Caco-2 (cell line): ENCODE data around the gene CASP6. TPM values are rescaled to one million over a fixed set of nuclear protein-coding genes. Genes with fewer than 3 reads are reported as not detected.

Experiments used
- BruUV-seq: library from RNA; stranded (reverse); fragments of 400-500 nt; replicated peaks from 2 replicates; lab custom pipeline; 2021; lab: Mats Ljungman, UMichigan
- CTCF ChIA-PET: fragments of 300-600 bp; sonication (Branson Sonifier 250); formaldehyde crosslinking; loops from one replicate; lab custom pipeline; 2022; ENCODE audit warnings: antibody characterized with exemption; lab: Charles Lee
- POLR2A ChIA-PET: fragments of 300-600 bp; sonication (Branson Sonifier 250); formaldehyde crosslinking; loops from one replicate; lab custom pipeline; 2022; ENCODE audit warnings: antibody characterized with exemption; lab: Charles Lee
- DNase-seq, 2 experiments: peaks; one replicate each; pipeline versions ENCODE4 v3.0.0 to v3.0.0-alpha.2; 2020 to 2022
- H3K27me3 ChIP-seq: replicated peaks from 2 replicates; pipeline ENCODE4 v1.6.0; 2011; ENCODE audit warnings: low read length; ENCODE audit not compliant: control insufficient read depth, insufficient read depth
- H3K36me3 ChIP-seq: 2 replicates; pipeline ENCODE4 v1.5.1; 2011; ENCODE audit warnings: low read length; ENCODE audit not compliant: control insufficient read depth, insufficient read depth
- H3K4me1 ChIP-seq: fragments of 250-450 bp; sonication (Bioruptor Pico); 2 replicates; pipeline ENCODE4 v1.5.1; 2020; ENCODE audit warnings: mild to moderate bottlenecking
- H3K4me3 ChIP-seq: 2 replicates; pipeline ENCODE4 v1.5.1; 2011; ENCODE audit warnings: low read depth, mild to moderate bottlenecking, control low read depth, low read length
- H3K9me3 ChIP-seq: fragments of 250-450 bp; sonication (Bioruptor Pico); 2 replicates; pipeline ENCODE4 v1.5.1; 2020; ENCODE audit warnings: mild to moderate bottlenecking, moderate library complexity
- H3K27ac Mint-ChIP-seq: one replicate; pipeline ENCODE4 v1.8.0; 2022; ENCODE audit warnings: mixed read lengths; ENCODE audit not compliant: unreplicated experiment
- H3K27me3 Mint-ChIP-seq: one replicate; pipeline ENCODE4 v1.8.0; 2022; ENCODE audit warnings: mixed read lengths; ENCODE audit not compliant: insufficient read depth, unreplicated experiment
- H3K36me3 Mint-ChIP-seq: one replicate; pipeline ENCODE4 v1.8.0; 2022; ENCODE audit warnings: mild to moderate bottlenecking, mixed read lengths; ENCODE audit not compliant: insufficient read depth, unreplicated experiment
- H3K4me1 Mint-ChIP-seq: one replicate; pipeline ENCODE4 v1.8.0; 2022; ENCODE audit warnings: low read depth, mixed read lengths; ENCODE audit not compliant: unreplicated experiment
- H3K4me3 Mint-ChIP-seq: one replicate; pipeline ENCODE4 v1.8.0; 2022; ENCODE audit warnings: mild to moderate bottlenecking, moderate library complexity, mixed read lengths; ENCODE audit not compliant: unreplicated experiment
- H3K9me3 Mint-ChIP-seq: one replicate; pipeline ENCODE4 v1.8.0; 2022; ENCODE audit warnings: mixed read lengths; ENCODE audit not compliant: unreplicated experiment
- intact Hi-C: fragments of 100-400 bp; cut with micrococcal nuclease; formaldehyde crosslinking; loops from one replicate; pipeline ENCODE4 v1.10.0; 2022; ENCODE audit not compliant: unreplicated experiment
- total RNA-seq: library from RNA; stranded (reverse); gene quantifications from 2 replicates; pipeline ENCODE4 v1.2.3, GENCODE V29; 2022
- TF ChIP-seq, protein P1 (sequence below), 2 experiments: fragments of 200-600 bp in 1 of 2; IDR thresholded peaks; 1 replicate in 1 of 2; 2 replicates in 1 of 2; pipeline versions ENCODE4 v1.5.1 to v1.8.0; 2011 to 2022; ENCODE audit warnings: antibody characterized with exemption in 1 of 2, control low read depth in 1 of 2, inconsistent platforms in 1 of 2, low read depth in 1 of 2, low read length in 1 of 2, mild to moderate bottlenecking in 1 of 2, moderate library complexity in 1 of 2; ENCODE audit not compliant: insufficient read depth in 1 of 2, severe bottlenecking in 1 of 2, unreplicated experiment in 1 of 2

CASP6 gene
- total RNA-seq, 1 experiment from 2014 or later = 35.9 TPM

DNA sequence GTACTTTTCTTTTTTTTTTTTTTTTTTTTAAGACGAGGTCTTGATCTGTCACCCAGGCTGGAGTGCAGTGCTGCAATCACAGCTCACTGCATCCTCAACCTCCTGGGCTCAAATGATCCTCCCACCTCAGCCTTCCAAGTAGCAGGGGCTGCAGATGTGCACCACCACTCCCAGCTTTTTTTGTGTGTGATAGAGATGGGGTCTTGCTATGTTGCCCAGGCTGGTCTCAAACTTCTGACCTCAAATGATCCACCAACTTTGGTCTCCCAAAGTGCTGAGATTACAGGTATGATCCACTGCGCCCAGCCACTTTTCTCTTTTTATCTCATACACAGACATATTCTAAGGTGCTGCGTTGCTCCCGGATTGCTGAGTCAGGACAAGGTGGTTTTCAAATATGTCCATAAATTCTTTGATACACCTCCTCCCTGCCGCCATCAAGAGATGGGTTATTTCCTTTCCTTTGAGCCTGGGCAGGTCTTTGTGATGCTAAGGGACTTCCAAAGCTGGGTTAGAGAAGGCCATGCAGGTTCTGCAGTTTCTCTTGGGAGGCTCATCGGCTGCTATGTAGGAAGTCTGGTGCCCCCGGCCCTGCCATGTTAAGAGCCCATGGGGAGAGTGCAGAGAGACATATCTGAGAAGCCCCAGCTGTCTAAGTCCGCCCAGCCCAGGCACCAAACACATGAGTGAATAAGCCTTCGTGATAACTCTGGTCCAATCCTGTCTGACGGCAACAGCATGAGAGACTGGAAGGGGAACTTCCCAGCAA lies 35.0 kb upstream of the CASP6 start:
- Mint-ChIP-seq H3K27me3 (peaks cover 4% of the 10 kb centered on the region), H3K9me3 (no peaks in the 10 kb centered on the region), H3K36me3 (no peaks in the 10 kb centered on the region), H3K4me3 (no peak overlapping the region), H3K4me1 (no peaks in the 10 kb centered on the region), H3K27ac (no peak overlapping the region)
- no peak overlapping the region for H3K4me3 ChIP-seq
- no peaks in the 10 kb centered on the region for H3K27me3 ChIP-seq
- POLR2A ChIA-PET = no interaction called here
- 0 out of 2 replicates have a peak, but pooled peaks cover 3% of the 10 kb centered on the region for H3K4me1 ChIP-seq
- intact Hi-C loops = no loop called here
- CTCF ChIA-PET = no interaction called here
- DNase-seq = no peak
- H3K36me3 ChIP-seq = no peaks in the 10 kb centered on the region
- TF ChIP-seq, protein P1, sequence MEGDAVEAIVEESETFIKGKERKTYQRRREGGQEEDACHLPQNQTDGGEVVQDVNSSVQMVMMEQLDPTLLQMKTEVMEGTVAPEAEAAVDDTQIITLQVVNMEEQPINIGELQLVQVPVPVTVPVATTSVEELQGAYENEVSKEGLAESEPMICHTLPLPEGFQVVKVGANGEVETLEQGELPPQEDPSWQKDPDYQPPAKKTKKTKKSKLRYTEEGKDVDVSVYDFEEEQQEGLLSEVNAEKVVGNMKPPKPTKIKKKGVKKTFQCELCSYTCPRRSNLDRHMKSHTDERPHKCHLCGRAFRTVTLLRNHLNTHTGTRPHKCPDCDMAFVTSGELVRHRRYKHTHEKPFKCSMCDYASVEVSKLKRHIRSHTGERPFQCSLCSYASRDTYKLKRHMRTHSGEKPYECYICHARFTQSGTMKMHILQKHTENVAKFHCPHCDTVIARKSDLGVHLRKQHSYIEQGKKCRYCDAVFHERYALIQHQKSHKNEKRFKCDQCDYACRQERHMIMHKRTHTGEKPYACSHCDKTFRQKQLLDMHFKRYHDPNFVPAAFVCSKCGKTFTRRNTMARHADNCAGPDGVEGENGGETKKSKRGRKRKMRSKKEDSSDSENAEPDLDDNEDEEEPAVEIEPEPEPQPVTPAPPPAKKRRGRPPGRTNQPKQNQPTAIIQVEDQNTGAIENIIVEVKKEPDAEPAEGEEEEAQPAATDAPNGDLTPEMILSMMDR (IDR thresholded peaks at IDR 0.05; ENCODE audit: insufficient read depth in 1 of 2, low read depth in 1 of 2, low read length in 1 of 2, severe bottlenecking in 1 of 2, unreplicated experiment in 1 of 2) = no peak
- H3K9me3 ChIP-seq = no peaks in the 10 kb centered on the region
- BruUV-seq = no TSS peak

DNA sequence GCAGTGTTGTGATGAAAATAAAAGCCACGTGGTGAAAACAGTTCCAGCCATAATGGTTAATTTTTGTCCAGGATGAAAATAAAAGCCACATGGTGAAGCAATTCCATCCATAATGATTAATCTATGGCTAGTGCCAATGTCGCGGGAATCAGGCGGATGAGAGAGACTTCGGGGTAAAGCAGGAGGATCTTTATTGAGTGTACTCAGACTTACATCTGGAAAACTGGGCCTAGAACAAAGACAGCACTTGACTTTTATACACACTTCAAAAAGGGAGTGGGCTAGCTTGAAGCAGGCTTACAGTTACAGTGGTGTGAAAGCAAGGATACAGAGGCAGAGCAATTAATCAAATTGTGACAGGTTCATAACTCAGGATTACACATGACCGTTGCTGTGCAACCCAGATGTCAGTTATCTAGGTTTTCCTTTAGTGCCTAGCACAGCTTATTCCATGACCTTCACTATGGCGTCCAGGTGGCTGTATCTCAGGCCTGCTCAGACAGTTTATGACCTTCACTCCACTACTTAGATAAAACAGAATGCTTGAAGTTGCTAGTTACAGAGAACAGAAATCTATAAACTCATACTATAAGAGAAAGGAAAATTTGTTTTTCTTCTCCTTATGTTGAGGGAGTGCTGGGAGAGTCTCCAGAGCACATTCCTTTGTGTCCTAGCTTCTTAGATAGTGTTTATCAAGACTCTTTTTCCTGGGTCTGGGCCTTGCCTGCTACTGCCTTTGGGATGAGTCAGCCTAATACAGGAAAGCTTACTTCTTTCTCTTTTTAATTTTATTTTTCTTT lies 32.5 kb upstream of the CASP6 start:
- Mint-ChIP-seq H3K27ac (no peak overlapping the region), H3K27me3 (peaks cover 6% of the 10 kb centered on the region), H3K4me3 (no peak overlapping the region), H3K4me1 (no peaks in the 10 kb centered on the region), H3K36me3 (no peaks in the 10 kb centered on the region), H3K9me3 (no peaks in the 10 kb centered on the region)
- DNase-seq = no peak
- Histone ChIP-seq H3K4me3 (no peak overlapping the region), H3K27me3 (no peaks in the 10 kb centered on the region), H3K4me1 (0 out of 2 replicates have a peak, but pooled peaks cover 3% of the 10 kb centered on the region), H3K9me3 (no peaks in the 10 kb centered on the region), H3K36me3 (no peaks in the 10 kb centered on the region)
- ChIA-PET CTCF (no interaction called here), POLR2A (no interaction called here)
- intact Hi-C loops = no loop called here
- BruUV-seq = no TSS peak
- TF ChIP-seq, protein P1 (IDR thresholded peaks at IDR 0.05; ENCODE audit: insufficient read depth in 1 of 2, low read depth in 1 of 2, low read length in 1 of 2, severe bottlenecking in 1 of 2, unreplicated experiment in 1 of 2) = no peak

DNA sequence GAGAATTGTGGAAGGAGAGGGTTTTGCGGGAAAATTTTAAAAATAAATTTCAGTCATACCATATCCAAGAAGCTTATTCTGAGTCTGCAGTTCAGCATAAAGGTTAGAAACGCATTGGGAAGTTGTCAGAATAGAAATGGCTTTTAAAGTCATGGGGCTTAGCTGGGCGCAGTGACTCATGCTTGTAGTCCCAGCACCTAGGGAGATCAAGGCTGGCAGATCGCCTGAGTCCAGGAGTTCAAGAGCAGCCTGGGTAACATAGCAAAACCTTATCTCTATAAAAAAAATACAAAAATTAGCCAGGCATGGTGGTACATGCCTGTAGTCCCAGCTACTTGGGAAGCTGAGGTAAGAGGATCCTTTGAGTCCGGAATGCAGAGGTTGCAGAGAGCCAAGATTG lies 30.5 kb upstream of the CASP6 start:
- ChIA-PET CTCF (no interaction called here), POLR2A (no interaction called here)
- intact Hi-C loops = no loop called here
- H3K9me3 Mint-ChIP-seq = no peaks in the 10 kb centered on the region
- H3K27me3 Mint-ChIP-seq = peaks cover 3% of the 10 kb centered on the region
- H3K27ac Mint-ChIP-seq = no peak overlapping the region
- H3K36me3 ChIP-seq = no peaks in the 10 kb centered on the region
- BruUV-seq = no TSS peak
- H3K9me3 ChIP-seq = no peaks in the 10 kb centered on the region
- 0 out of 2 replicates have a peak, but pooled peaks cover 3% of the 10 kb centered on the region for H3K4me1 ChIP-seq
- no peak overlapping the region for H3K4me3 ChIP-seq
- TF ChIP-seq, protein P1 (IDR thresholded peaks at IDR 0.05; ENCODE audit: insufficient read depth in 1 of 2, low read depth in 1 of 2, low read length in 1 of 2, severe bottlenecking in 1 of 2, unreplicated experiment in 1 of 2) = no peak
- no peak overlapping the region for H3K4me3 Mint-ChIP-seq
- DNase-seq = no peak
- H3K36me3 Mint-ChIP-seq = no peaks in the 10 kb centered on the region
- H3K4me1 Mint-ChIP-seq = no peaks in the 10 kb centered on the region
- H3K27me3 ChIP-seq = no peaks in the 10 kb centered on the region
